ENCODE data around the gene TMEM214.

- no peak for TF ChIP-seq CTCF (IDR thresholded peaks at IDR 0.05)
- no peak for TF ChIP-seq POLR2A (IDR thresholded peaks at IDR 0.05)
Observed at GRCh38 chr2:27021253-27022049, 11.3 kb upstream of the TMEM214 start.
